Measurements from ENCODE around the gene PLEKHG1.

The PLEKHG1 gene

GRCh38 chr6:150641398-150642139, 41.9 kb downstream of the PLEKHG1 start:
- no peak for DNase-seq

GRCh38 chr6:150646228-150646627, 46.5 kb downstream of the PLEKHG1 start:
- DNase-seq: no peak

- no peak for DNase-seq
Measured at GRCh38 chr6:150647051-150647450, 47.4 kb downstream of the PLEKHG1 start.
